Suprapubic skin (tissue), 4 donors: Measurements from ENCODE around the gene FAM53A. TPM values are rescaled to one million over a fixed set of nuclear protein-coding genes. Genes with fewer than 3 reads are reported as not detected.

ENCODE experiments used
- DNase-seq, 2 donors: peaks; one replicate each; pipeline ENCODE4 v3.0.0-alpha.2; 2019; ENCODE audit warnings: low spot score in 2 of 2
- H3K27ac ChIP-seq: fragments of 200-600 bp; sonication (generic); one replicate; pipeline ENCODE4 v1.5.1; 2019
- H3K27me3 ChIP-seq: fragments of 200-600 bp; sonication (generic); one replicate; pipeline ENCODE4 v1.5.1; 2019
- H3K36me3 ChIP-seq: fragments of 200-600 bp; sonication (generic); one replicate; pipeline ENCODE4 v1.5.1; 2019
- H3K4me1 ChIP-seq: fragments of 200-600 bp; sonication (generic); one replicate; pipeline ENCODE4 v1.5.1; 2019
- H3K4me3 ChIP-seq: fragments of 200-600 bp; sonication (generic); one replicate; pipeline ENCODE4 v1.5.1; 2019; ENCODE audit warnings: mild to moderate bottlenecking
- H3K9me3 ChIP-seq: fragments of 200-600 bp; sonication (generic); one replicate; pipeline ENCODE4 v1.5.1; 2019
- EP300 ChIP-seq: sonication (generic); formaldehyde crosslinking; IDR thresholded peaks from one replicate; pipeline ENCODE4 v1.6.1; 2017; ENCODE audit warnings: antibody characterized with exemption
- POLR2A ChIP-seq, 2 donors: fragments of 450-650 bp; IDR thresholded peaks; one replicate each; pipeline ENCODE4 v1.6.1; 2017; ENCODE audit warnings: antibody characterized with exemption in 2 of 2, mild to moderate bottlenecking in 2 of 2, moderate library complexity in 2 of 2
- POLR2AphosphoS5 ChIP-seq, 3 donors: sonication (generic); formaldehyde crosslinking; IDR thresholded peaks; one replicate each; pipeline ENCODE4 v1.6.1; 2017; ENCODE audit warnings: antibody characterized with exemption in 3 of 3
- WGBS: methylation state at CpG from one replicate; pipeline ENCODE4 v1.1.5; 2018; 5-methylcytosine and 5-hydroxymethylcytosine counted together
- total RNA-seq, 4 donors: library from RNA; depleted of rRNA; stranded (reverse); fragments of >200 nt; gene quantifications; one replicate each; pipeline ENCODE4 v1.1.0, GENCODE V29; 2016
- TF ChIP-seq, protein P1 (sequence below), 2 donors: fragments of 200-600 bp in 1 of 2; fragments of 450-650 bp in 1 of 2; sonication (generic) in 1 of 2; IDR thresholded peaks; one replicate each; pipeline ENCODE4 v1.5.1; 2016 to 2019; ENCODE audit warnings: antibody characterized with exemption in 2 of 2, mild to moderate bottlenecking in 1 of 2, moderate library complexity in 1 of 2

Gene FAM53A
- total RNA-seq, 4 donors from 2014 or later: 2.2 to 8.0 (median 4.9) TPM

DNA sequence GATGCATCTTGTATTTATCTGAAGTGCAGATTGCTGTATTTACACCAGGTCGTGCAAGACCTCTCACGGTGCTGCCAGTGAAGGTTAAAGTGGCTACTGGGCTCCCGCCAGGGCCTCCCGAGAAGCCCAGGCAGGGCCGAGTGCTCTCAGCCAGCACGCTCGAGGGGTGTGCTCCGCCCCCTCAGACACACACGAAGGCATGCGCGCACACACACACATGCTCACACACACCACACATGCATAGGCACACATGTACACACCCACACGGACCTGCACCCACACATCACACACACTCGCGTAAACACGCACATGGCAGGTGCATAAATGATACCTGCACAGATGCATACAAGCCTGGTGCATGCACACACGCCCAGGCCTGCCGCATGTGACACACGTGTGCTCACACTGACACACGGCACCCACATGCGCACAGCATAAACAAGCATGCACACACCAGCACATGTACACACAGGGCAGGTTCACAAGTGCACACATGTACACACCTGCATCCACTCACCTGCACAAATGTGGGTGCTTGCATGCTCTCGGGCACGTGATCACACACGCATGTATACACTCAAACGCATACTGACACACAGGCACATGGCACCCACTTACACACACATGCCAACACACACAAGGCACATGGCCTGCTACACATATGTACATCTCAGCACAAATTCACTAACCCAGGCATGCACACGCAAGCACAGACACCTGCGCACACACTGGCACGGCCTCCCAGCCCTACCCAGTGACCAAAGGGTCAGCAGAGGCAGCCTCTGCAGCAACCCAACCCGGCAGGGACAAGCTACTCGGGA is 71.6 kb downstream of the FAM53A start:
- no peaks in the 10 kb centered on the region for H3K9me3 ChIP-seq
- no peaks in the 10 kb centered on the region for H3K36me3 ChIP-seq
- no peak overlapping the region for H3K27ac ChIP-seq
- H3K4me1 ChIP-seq: no peaks in the 10 kb centered on the region
- no peak overlapping the region for H3K4me3 ChIP-seq
- TF ChIP-seq EP300: no peak
- TF ChIP-seq POLR2A (IDR thresholded peaks at IDR 0.05): no peak
- TF ChIP-seq POLR2AphosphoS5 (IDR thresholded peaks at IDR 0.05): no peak
- DNase-seq: peak in 1 of 2 donors; percentile 20
- WGBS: 75% methylated on average over 17 of the region's 29 CpGs
- H3K27me3 ChIP-seq: peaks cover 3% of the 10 kb centered on the region

DNA sequence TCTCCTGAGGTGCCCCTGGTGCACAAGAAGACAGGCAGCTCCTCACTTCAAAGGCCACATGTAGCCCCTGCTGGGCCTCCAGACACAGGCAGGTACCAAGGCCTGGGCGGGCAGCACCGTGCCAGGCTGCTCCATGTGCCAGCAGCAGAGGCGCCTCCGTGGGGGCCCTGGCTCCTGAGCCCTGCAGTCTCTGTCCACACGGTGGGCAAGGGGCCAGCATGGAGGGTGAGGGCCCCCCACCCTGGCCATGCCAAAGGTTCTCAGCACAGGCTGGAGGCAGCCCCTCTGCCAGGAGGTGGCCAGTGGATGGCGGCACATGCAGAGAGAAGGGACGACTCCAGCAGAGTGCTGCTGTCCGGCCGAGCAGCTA is 72.6 kb downstream of the FAM53A start:
- no peak overlapping the region for H3K4me3 ChIP-seq
- peak in 1 of 2 donors; percentile 52 for DNase-seq
- peaks cover 7% of the 10 kb centered on the region for H3K27me3 ChIP-seq
- H3K27ac ChIP-seq: no peak overlapping the region
- TF ChIP-seq POLR2AphosphoS5 (IDR thresholded peaks at IDR 0.05) (no peak), POLR2A (IDR thresholded peaks at IDR 0.05) (no peak), EP300 (no peak)
- TF ChIP-seq, protein P1, sequence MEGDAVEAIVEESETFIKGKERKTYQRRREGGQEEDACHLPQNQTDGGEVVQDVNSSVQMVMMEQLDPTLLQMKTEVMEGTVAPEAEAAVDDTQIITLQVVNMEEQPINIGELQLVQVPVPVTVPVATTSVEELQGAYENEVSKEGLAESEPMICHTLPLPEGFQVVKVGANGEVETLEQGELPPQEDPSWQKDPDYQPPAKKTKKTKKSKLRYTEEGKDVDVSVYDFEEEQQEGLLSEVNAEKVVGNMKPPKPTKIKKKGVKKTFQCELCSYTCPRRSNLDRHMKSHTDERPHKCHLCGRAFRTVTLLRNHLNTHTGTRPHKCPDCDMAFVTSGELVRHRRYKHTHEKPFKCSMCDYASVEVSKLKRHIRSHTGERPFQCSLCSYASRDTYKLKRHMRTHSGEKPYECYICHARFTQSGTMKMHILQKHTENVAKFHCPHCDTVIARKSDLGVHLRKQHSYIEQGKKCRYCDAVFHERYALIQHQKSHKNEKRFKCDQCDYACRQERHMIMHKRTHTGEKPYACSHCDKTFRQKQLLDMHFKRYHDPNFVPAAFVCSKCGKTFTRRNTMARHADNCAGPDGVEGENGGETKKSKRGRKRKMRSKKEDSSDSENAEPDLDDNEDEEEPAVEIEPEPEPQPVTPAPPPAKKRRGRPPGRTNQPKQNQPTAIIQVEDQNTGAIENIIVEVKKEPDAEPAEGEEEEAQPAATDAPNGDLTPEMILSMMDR (IDR thresholded peaks at IDR 0.05): no peak
- H3K36me3 ChIP-seq: no peaks in the 10 kb centered on the region
- 77% methylated on average over 4 of the region's 9 CpGs for WGBS
- no peaks in the 10 kb centered on the region for H3K4me1 ChIP-seq
- no peaks in the 10 kb centered on the region for H3K9me3 ChIP-seq

DNA sequence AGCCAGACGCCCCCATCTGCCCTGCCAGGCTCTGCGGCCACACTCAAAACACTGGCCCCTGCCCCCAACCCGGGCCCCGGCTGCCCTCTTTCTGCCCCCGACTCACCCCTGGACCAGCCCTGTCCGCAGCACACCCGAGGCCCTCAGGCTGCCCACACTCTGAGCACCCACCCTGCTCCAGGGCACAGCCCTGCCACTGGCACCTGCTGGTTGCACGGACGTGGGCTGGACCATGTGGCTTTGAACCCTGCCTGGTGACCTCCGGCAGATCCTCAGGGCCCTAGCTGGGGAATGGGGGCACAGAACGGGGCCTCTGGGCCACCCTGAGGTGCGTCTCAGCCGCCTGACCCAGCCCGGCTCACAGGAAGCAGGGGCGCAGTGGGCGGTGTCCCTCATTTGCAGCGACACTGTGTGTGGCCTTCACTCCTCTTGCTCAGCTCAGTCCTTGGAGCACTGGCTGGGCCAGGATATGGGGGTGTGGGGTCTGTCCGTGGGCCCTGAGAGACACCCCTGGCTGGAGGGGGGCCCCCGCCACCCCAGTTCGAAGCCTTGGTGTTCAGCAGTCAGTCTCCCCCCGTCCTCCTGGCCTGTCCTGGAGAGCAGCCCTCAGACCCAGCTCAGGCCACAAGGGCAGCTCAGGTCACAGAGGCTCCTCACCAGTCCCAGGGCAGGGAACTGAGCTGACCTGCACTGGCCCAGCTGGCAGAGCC is 73.2 kb downstream of the FAM53A start:
- DNase-seq: peak in 1 of 2 donors; percentile 51
- no peaks in the 10 kb centered on the region for H3K36me3 ChIP-seq
- H3K27me3 ChIP-seq: peaks cover 8% of the 10 kb centered on the region
- no peaks in the 10 kb centered on the region for H3K9me3 ChIP-seq
- H3K4me3 ChIP-seq: no peak overlapping the region
- whole genome bisulfite sequencing: 100% methylated on average over 2 of the region's 21 CpGs
- no peak overlapping the region for H3K27ac ChIP-seq
- no peak for TF ChIP-seq EP300
- TF ChIP-seq POLR2AphosphoS5 (IDR thresholded peaks at IDR 0.05): no peak
- no peak for TF ChIP-seq POLR2A (IDR thresholded peaks at IDR 0.05)
- TF ChIP-seq, protein P1 (IDR thresholded peaks at IDR 0.05): no peak
- H3K4me1 ChIP-seq: no peaks in the 10 kb centered on the region

DNA sequence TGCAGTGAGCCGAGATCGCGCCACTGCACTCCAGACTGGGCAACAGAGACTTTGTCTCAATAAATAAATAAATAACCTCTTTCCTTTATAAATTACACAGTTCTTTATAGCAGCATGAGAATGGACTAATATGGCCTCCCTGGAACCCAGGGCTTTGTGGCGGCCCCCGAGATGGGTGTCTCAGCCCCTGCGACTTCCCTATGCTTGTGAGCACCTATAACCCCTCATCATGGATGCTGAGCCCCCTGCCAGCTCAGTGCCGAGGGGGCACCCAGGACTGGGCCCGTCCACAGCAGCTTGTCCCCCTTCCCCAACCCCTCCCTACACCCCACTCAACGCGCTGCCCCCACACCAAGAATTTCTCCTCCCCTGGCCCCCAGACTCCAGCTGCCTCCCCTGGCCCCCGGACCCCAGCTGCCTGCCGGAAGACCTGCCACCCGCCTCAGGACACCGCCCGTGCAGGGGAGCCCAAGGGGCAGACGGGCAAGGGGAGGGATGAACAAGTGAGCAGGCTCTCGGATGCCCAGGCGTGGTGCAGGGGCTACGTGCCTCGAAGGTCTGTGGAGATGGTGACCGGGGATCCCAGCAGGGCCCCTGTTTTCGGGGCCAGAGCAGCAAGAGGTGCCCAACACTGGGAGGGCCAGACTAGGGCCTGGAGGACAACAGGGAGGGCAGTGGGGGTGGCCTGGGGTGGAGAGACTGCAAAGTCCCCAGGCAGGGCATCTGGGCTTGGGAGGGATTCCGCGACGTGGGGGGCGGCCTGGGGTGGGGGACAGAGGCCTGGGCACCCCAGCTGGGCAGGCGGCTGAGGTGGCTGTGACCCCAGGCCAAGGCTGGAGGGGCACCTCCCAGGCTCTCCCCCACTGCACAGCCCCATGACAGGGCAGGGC is 74.0 kb downstream of the FAM53A start:
- H3K4me3 ChIP-seq: no peak overlapping the region
- H3K27ac ChIP-seq: no peak overlapping the region
- DNase-seq: peak in 1 of 2 donors; percentile 26
- WGBS: 96% methylated on average over 20 of the region's 27 CpGs
- TF ChIP-seq, protein P1 (IDR thresholded peaks at IDR 0.05): no peak
- TF ChIP-seq EP300 (no peak), POLR2AphosphoS5 (IDR thresholded peaks at IDR 0.05) (no peak), POLR2A (IDR thresholded peaks at IDR 0.05) (no peak)
- no peaks in the 10 kb centered on the region for H3K36me3 ChIP-seq
- H3K27me3 ChIP-seq: peaks cover 16% of the 10 kb centered on the region
- no peaks in the 10 kb centered on the region for H3K4me1 ChIP-seq
- no peaks in the 10 kb centered on the region for H3K9me3 ChIP-seq

DNA sequence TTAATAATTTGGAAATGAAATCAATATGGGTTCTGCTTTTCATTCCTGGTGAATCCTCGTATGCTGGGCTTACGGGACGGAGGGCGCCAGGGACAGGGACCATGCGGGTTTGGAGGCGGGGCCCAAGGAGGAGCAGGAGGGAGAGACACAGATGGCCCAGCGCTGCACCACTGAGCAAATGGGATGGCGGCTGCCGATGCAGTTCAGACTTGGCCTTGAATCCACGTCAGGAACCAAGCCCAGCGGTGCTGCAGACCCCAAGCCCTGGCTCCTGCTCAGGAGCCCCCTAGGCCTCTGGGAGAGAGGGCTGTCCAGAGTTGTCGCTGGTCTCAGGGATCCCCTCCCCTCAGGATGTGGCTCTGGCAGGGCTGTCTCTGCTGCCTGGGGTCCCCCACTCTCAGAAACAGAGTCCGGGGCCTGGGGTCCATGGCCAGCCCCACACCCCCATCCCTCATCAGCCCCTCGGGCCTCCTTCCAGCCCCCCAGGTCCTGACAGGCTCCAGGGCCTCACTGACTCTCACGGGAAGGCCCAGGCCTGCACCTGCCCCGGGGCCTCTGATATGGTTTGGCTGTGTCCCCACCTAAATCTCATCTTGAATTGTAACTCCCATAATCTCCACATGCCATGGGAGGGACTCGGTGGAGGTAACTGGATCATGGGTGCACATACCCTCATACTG is 75.2 kb downstream of the FAM53A start:
- H3K27ac ChIP-seq: no peak overlapping the region
- H3K27me3 ChIP-seq: peaks cover 28% of the 10 kb centered on the region
- TF ChIP-seq POLR2A (IDR thresholded peaks at IDR 0.05) (no peak), POLR2AphosphoS5 (IDR thresholded peaks at IDR 0.05) (no peak), EP300 (no peak)
- TF ChIP-seq, protein P1 (IDR thresholded peaks at IDR 0.05): no peak

More for the DNA sequence above, 75.2 kb downstream of the FAM53A start:
- WGBS: 63% methylated on average over 14 of the region's 17 CpGs
- Histone ChIP-seq H3K4me3 (no peak overlapping the region), H3K4me1 (peaks cover 9% of the 10 kb centered on the region), H3K9me3 (no peaks in the 10 kb centered on the region), H3K36me3 (no peaks in the 10 kb centered on the region)
- peak in 1 of 2 donors; percentile 53 for DNase-seq
